Nephron (organoid): ENCODE data around the gene CTNND2.
"Not testable (repeated sequence)": the region's sequence is repeated elsewhere in the genome, so short reads cannot be mapped to it uniquely, and the experiment has no call there.

Source experiments
- H3K27ac Mint-ChIP-seq, 3 experiments: 2 replicates each; pipeline ENCODE4 v1.8.0; 2020; ENCODE audit warnings: mixed read lengths in 3 of 3, mild to moderate bottlenecking in 2 of 3, moderate library complexity in 1 of 3
- H3K27me3 Mint-ChIP-seq: 2 replicates; pipeline ENCODE4 v1.8.0; 2021; ENCODE audit warnings: low read depth, mild to moderate bottlenecking, moderate library complexity, mixed read lengths
- H3K36me3 Mint-ChIP-seq: 2 replicates; pipeline ENCODE4 v1.8.0; 2020; ENCODE audit warnings: low read depth, mixed read lengths
- H3K4me1 Mint-ChIP-seq: 2 replicates; pipeline ENCODE4 v1.8.0; 2020; ENCODE audit warnings: mixed read lengths
- H3K4me3 Mint-ChIP-seq, 3 experiments: 2 replicates each; pipeline ENCODE4 v1.8.0; 2020; ENCODE audit warnings: mild to moderate bottlenecking in 3 of 3, mixed read lengths in 3 of 3, moderate library complexity in 2 of 3
- H3K9me3 Mint-ChIP-seq: 2 replicates; pipeline ENCODE4 v1.8.0; 2020; ENCODE audit warnings: mixed read lengths
- CTCF ChIP-seq, 3 experiments: fragments of 200-600 bp; sonication (generic); IDR thresholded peaks; one replicate each; pipeline ENCODE4 v1.5.0; 2021; ENCODE audit warnings: antibody characterized with exemption in 3 of 3; ENCODE audit not compliant: unreplicated experiment in 3 of 3

Gene CTNND2

GRCh38 chr5:11329679-11330078 is 574.6 kb downstream of the CTNND2 start:
- Mint-ChIP-seq H3K27me3 (no peaks in the 10 kb centered on the region), H3K4me3 (no peak overlapping the region), H3K36me3 (no peaks in the 10 kb centered on the region), H3K27ac (no peak overlapping the region), H3K4me1 (peaks cover 5% of the 10 kb centered on the region), H3K9me3 (no peaks in the 10 kb centered on the region)
- TF ChIP-seq CTCF (IDR thresholded peaks at IDR 0.05; ENCODE audit: unreplicated experiment in 3 of 3), result no peak

GRCh38 chr5:11324521-11325289 is 579.5 kb downstream of the CTNND2 start:
- Mint-ChIP-seq H3K27me3 (no peaks in the 10 kb centered on the region), H3K4me1 (peaks cover 5% of the 10 kb centered on the region), H3K4me3 (no peak overlapping the region), H3K9me3 (no peaks in the 10 kb centered on the region), H3K36me3 (no peaks in the 10 kb centered on the region), H3K27ac (peak overlapping the region in 1 of 3 experiments; percentile 32)
- no peak for TF ChIP-seq CTCF (IDR thresholded peaks at IDR 0.05; ENCODE audit: unreplicated experiment in 3 of 3)

- no peak for TF ChIP-seq CTCF (IDR thresholded peaks at IDR 0.05; ENCODE audit: unreplicated experiment in 3 of 3)
- Mint-ChIP-seq H3K9me3 (no peaks in the 10 kb centered on the region), H3K27me3 (no peaks in the 10 kb centered on the region), H3K4me1 (peaks cover 5% of the 10 kb centered on the region), H3K36me3 (no peaks in the 10 kb centered on the region), H3K27ac (no peak overlapping the region), H3K4me3 (no peak overlapping the region)
Observed at GRCh38 chr5:11323761-11324160, 580.5 kb downstream of the CTNND2 start.

GRCh38 chr5:11322133-11322532 is 582.1 kb downstream of the CTNND2 start:
- H3K27ac Mint-ChIP-seq, result no peak overlapping the region
- no peak overlapping the region for H3K4me3 Mint-ChIP-seq
- no peaks in the 10 kb centered on the region for H3K9me3 Mint-ChIP-seq
- no peaks in the 10 kb centered on the region for H3K36me3 Mint-ChIP-seq
- H3K27me3 Mint-ChIP-seq, result no peaks in the 10 kb centered on the region
- no peak for TF ChIP-seq CTCF (IDR thresholded peaks at IDR 0.05; ENCODE audit: unreplicated experiment in 3 of 3)
- peaks cover 5% of the 10 kb centered on the region for H3K4me1 Mint-ChIP-seq

- TF ChIP-seq CTCF (IDR thresholded peaks at IDR 0.05; ENCODE audit: unreplicated experiment in 3 of 3), result no peak
- Mint-ChIP-seq H3K4me3 (no peak overlapping the region), H3K27me3 (no peaks in the 10 kb centered on the region), H3K27ac (no peak overlapping the region), H3K9me3 (no peaks in the 10 kb centered on the region), H3K4me1 (peaks cover 3% of the 10 kb centered on the region), H3K36me3 (no peaks in the 10 kb centered on the region)
Observed at GRCh38 chr5:11319836-11320580, 584.2 kb downstream of the CTNND2 start.

GRCh38 chr5:11313694-11314093 is 590.6 kb downstream of the CTNND2 start:
- not testable (repeated sequence) for H3K4me1 Mint-ChIP-seq, H3K27ac Mint-ChIP-seq, H3K36me3 Mint-ChIP-seq, H3K27me3 Mint-ChIP-seq, H3K4me3 Mint-ChIP-seq, H3K9me3 Mint-ChIP-seq
